Kidney (tissue), 14 donors: Measurements from ENCODE around the gene EML6. TPM values are rescaled to one million over a fixed set of nuclear protein-coding genes. Genes with fewer than 3 reads are reported as not detected.

Experiments used
- DNase-seq, 5 donors: peaks; one replicate each; pipeline ENCODE4 v3.0.0-alpha.2; 2013 to 2020
- FAIRE-seq: peaks from 2 replicates; lab custom pipeline; 2012; peaks lifted over from hg19 to GRCh38; lab: Jason Lieb, UNC
- H3K27ac ChIP-seq, 2 donors: one replicate each; pipeline ENCODE4 v1.7.0; 2013; ENCODE audit warnings: low read depth in 2 of 2, low read length in 2 of 2, inconsistent platforms in 1 of 2
- H3K27me3 ChIP-seq: one replicate; pipeline ENCODE4 v1.7.1; 2013; ENCODE audit warnings: low read length, inconsistent platforms; ENCODE audit not compliant: control insufficient read depth, insufficient read depth
- H3K36me3 ChIP-seq, 3 donors: one replicate each; pipeline versions ENCODE4 v1.7.0 to v1.7.1; 2013; ENCODE audit warnings: low read length in 3 of 3, control low read depth in 1 of 3, inconsistent platforms in 1 of 3; ENCODE audit not compliant: insufficient read depth in 3 of 3, control insufficient read depth in 2 of 3
- H3K4me1 ChIP-seq, 3 donors: one replicate each; pipeline versions ENCODE4 v1.7.0 to v1.7.1; 2013; ENCODE audit warnings: low read length in 3 of 3, inconsistent platforms in 1 of 3, low read depth in 1 of 3; ENCODE audit not compliant: control insufficient read depth in 2 of 3, insufficient read depth in 2 of 3
- H3K4me3 ChIP-seq, 3 donors: one replicate each; pipeline versions ENCODE4 v1.7.0 to v1.8.1; 2013; ENCODE audit warnings: low read length in 3 of 3, control low read depth in 1 of 3, inconsistent platforms in 1 of 3
- H3K9ac ChIP-seq, 3 donors: one replicate each; pipeline versions ENCODE4 v1.7.0 to v1.7.1; 2013; ENCODE audit warnings: low read length in 3 of 3, control low read depth in 1 of 3, inconsistent platforms in 1 of 3
- H3K9me3 ChIP-seq, 3 donors: one replicate each; pipeline versions ENCODE4 v1.7.0 to v1.7.1; 2013; ENCODE audit warnings: low read length in 3 of 3, control low read depth in 1 of 3, inconsistent platforms in 1 of 3; ENCODE audit not compliant: control insufficient read depth in 2 of 3, insufficient read depth in 1 of 3
- CTCF ChIP-seq: IDR thresholded peaks from 3 replicates; pipeline ENCODE4 v1.5.1; 2012; ENCODE audit warnings: mild to moderate bottlenecking, moderate library complexity, borderline replicate concordance; ENCODE audit not compliant: insufficient read depth; ENCODE audit errors: extremely low read depth
- intact Hi-C: fragments of 100-400 bp; cut with DNase I; formaldehyde crosslinking; loops from one replicate; pipeline ENCODE4 v1.11.1; 2022
- polyA plus RNA-seq: library from polyadenylated mRNA; stranded (reverse); fragments of 350-450 nt; fragmentation: Illumina TruSeq; extraction: RNeasy Lipid Tissue Mini Kit (QIAGEN cat#74804); gene quantifications from one replicate; pipeline ENCODE4 v1.2.3, GENCODE V29; 2014; ENCODE audit warnings: low read depth, low replicate concordance; ENCODE audit not compliant: insufficient read depth
- total RNA-seq: library from RNA; stranded (reverse); fragmentation: NEBNext Ultra II Directional; extraction: Animal tissue kit (Norgen Biotek cat#: 25700); gene quantifications from one replicate; pipeline ENCODE4 v1.2.1, GENCODE V29; 2021
- donor health status: control.
- donor health status: control.
- donor health status: control.
- donor health status: control.
- donor health status: control.
- donor health status: DM: yes; HTN: yes; CAD: no.
- donor health status: Normal renal cell carcinoma (clear cell type).

EML6 gene
- total and polyA plus RNA-seq, 2 donors from 2014 or later, result 1.7 to 3.1 TPM

GRCh38 chr2:54859997-54860701 is 136.7 kb downstream of the EML6 start:
- Histone ChIP-seq H3K4me1 (peaks cover 0 to 4% (median 0%) of the 10 kb centered on the region in 3 donors), H3K27me3 (no peaks in the 10 kb centered on the region), H3K27ac (no peak overlapping the region), H3K9ac (no peak overlapping the region), H3K9me3 (no peaks in the 10 kb centered on the region), H3K36me3 (no peaks in the 10 kb centered on the region), H3K4me3 (no peak overlapping the region)
- TF ChIP-seq CTCF, result no peak
- FAIRE-seq (no peak), DNase-seq (no peak)
- intact Hi-C loops, result no loop called here

DNA sequence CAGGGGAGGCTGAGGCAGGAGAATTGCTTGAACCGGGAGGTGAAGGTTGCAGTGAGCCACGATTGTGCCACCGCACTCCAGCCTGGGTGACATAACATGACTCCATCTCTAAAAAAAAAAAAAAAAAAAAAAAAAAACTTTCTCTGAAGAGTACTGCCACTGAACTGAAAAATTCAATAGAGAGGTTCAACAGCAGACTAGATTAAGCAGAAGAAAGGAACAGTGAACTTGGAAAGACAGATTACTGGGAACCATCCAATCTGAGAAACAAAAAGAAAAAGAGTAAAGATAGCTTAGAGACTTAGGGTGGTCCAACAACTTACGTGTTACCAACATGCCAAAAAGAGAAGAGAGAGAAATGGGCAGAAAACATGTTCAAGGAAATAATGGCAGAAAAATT is 138.8 kb downstream of the EML6 start:
- FAIRE-seq (no peak), DNase-seq (no peak)
- Histone ChIP-seq H3K4me1 (peaks cover 0 to 4% (median 0%) of the 10 kb centered on the region in 3 donors), H3K9me3 (no peaks in the 10 kb centered on the region), H3K4me3 (no peak overlapping the region), H3K27me3 (no peaks in the 10 kb centered on the region), H3K36me3 (no peaks in the 10 kb centered on the region), H3K9ac (no peak overlapping the region), H3K27ac (no peak overlapping the region)
- intact Hi-C loops, result no loop called here
- TF ChIP-seq CTCF, result no peak

DNA sequence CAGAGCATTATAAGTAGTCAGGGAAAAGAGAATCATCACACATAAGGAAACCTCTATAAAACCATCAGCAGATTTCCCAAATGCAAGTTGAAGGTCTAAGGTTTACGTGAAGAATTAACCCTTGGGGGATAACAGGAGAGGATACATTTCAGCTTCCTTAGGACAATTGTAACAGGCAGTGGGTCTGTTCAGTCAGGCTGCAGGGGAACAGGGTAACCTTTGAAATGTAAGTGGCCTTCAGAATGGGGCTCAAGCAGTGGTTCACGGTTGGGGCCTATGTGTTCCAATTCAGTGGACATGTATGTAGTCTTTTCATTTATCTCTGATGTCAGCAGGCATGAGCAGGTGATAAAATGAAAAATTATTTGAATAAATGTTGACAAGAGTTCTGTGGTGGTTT is 139.3 kb downstream of the EML6 start:
- DNase-seq (no peak), FAIRE-seq (no peak)
- Histone ChIP-seq H3K4me1 (peaks cover 0 to 4% (median 0%) of the 10 kb centered on the region in 3 donors), H3K27ac (no peak overlapping the region), H3K9ac (no peak overlapping the region), H3K27me3 (no peaks in the 10 kb centered on the region), H3K36me3 (no peaks in the 10 kb centered on the region), H3K9me3 (no peaks in the 10 kb centered on the region), H3K4me3 (no peak overlapping the region)
- intact Hi-C loops, result no loop called here
- TF ChIP-seq CTCF, result no peak
